K562 (cell line): ENCODE data around the gene HRAS. TPM values are rescaled to one million over a fixed set of nuclear protein-coding genes. Genes with fewer than 3 reads are reported as not detected.
A peak's percentile ranks its signal among the peaks of the same experiment; 100 is the strongest.

Experiments used
- ATAC-seq: fragments of 200-7000 bp; cut with Tn5 transposase; 3 replicates; pipeline ENCODE4 v1.9.1; 2020; ENCODE audit warnings: moderate library complexity
- BruUV-seq: library from RNA; stranded (reverse); fragments of 400-500 nt; replicated peaks from 2 replicates; lab custom pipeline; 2021; lab: Mats Ljungman, UMichigan
- CTCF ChIA-PET: fragments of 300-600 bp; formaldehyde crosslinking; extraction: SDS; loops from one replicate; lab custom pipeline; 2021; ENCODE audit warnings: low intra/inter-chr PET ratio; lab: Yijun Ruan, JAX
- POLR2A ChIA-PET: fragments of 300-600, 350-650 bp; sonication (Branson Sonifier 250); formaldehyde crosslinking; extraction: SDS; loops from one replicate; lab custom pipeline; 2021; ENCODE audit warnings: antibody characterized with exemption, inconsistent platforms; lab: Yijun Ruan, JAX
- DNase-seq, 4 experiments: peaks; one replicate each; pipeline versions ENCODE4 v3.0.0 to v3.0.0-alpha.2; 2011 to 2018; ENCODE audit warnings: low spot score in 3 of 4, mixed read lengths in 3 of 4; ENCODE audit errors: extremely low read depth in 1 of 4
- FAIRE-seq: peaks from 2 replicates; lab custom pipeline; 2011; peaks lifted over from hg19 to GRCh38; lab: Jason Lieb, UNC
- H2AFZ ChIP-seq: 2 replicates; pipeline ENCODE4 v1.6.0; 2011; ENCODE audit warnings: low read depth, low read length, control low read depth, inconsistent platforms
- H3K27ac ChIP-seq: fragments of 200-600 bp; 3 replicates; pipeline ENCODE4 v1.8.0; 2011; ENCODE audit warnings: low read depth, mild to moderate bottlenecking, control low read depth, inconsistent platforms, low read length, moderate library complexity, mixed read lengths; ENCODE audit errors: extremely low read depth
- H3K27me3 ChIP-seq, 2 experiments: fragments of 300-600 bp in 1 of 2; 2 replicates in 1 of 2; 3 replicates in 1 of 2; pipeline versions ENCODE4 v1.6.0 to v1.8.0; 2011; ENCODE audit warnings: inconsistent platforms in 2 of 2, low read length in 2 of 2, mild to moderate bottlenecking in 1 of 2, mixed read lengths in 1 of 2, moderate library complexity in 1 of 2; ENCODE audit not compliant: control insufficient read depth in 2 of 2, insufficient read depth in 2 of 2
- H3K36me3 ChIP-seq: fragments of 300-600 bp; 3 replicates; pipeline ENCODE4 v1.8.0; 2011; ENCODE audit warnings: mild to moderate bottlenecking, low read length, inconsistent platforms; ENCODE audit not compliant: control insufficient read depth, insufficient read depth
- H3K4me1 ChIP-seq, 2 experiments: fragments of 200-600 bp in 1 of 2; replicated peaks in 1 of 2; 2 replicates in 1 of 2; 3 replicates in 1 of 2; pipeline versions ENCODE4 v1.5.1 to v1.8.0; 2011; ENCODE audit warnings: inconsistent platforms in 2 of 2, low read length in 2 of 2, mild to moderate bottlenecking in 1 of 2, mixed read lengths in 1 of 2, moderate library complexity in 1 of 2; ENCODE audit not compliant: control insufficient read depth in 2 of 2, insufficient read depth in 2 of 2
- H3K4me2 ChIP-seq: 2 replicates; pipeline ENCODE4 v1.6.1; 2011; ENCODE audit warnings: low read length, control low read depth, inconsistent platforms, mixed read lengths; ENCODE audit not compliant: insufficient read depth
- H3K4me3 ChIP-seq: fragments of 200-600 bp; sonication (generic), shearing (Covaris generic); 2 replicates; pipeline ENCODE4 v1.5.1; 2016; ENCODE audit warnings: control low read depth, inconsistent platforms
- H3K79me2 ChIP-seq: fragments of 200-600 bp; 3 replicates; pipeline ENCODE4 v1.8.0; 2011; ENCODE audit warnings: low read length, inconsistent platforms; ENCODE audit not compliant: control insufficient read depth, insufficient read depth
- H3K9ac ChIP-seq, 2 experiments: 2 replicates each; pipeline versions ENCODE4 v1.6.0 to v1.6.1; 2011; ENCODE audit warnings: low read depth in 2 of 2, low read length in 2 of 2, control low read depth in 1 of 2, inconsistent platforms in 1 of 2, mild to moderate bottlenecking in 1 of 2, mixed read lengths in 1 of 2; ENCODE audit not compliant: insufficient read depth in 1 of 2
- H3K9me1 ChIP-seq: one replicate; pipeline ENCODE4 v1.6.0; 2011; ENCODE audit warnings: inconsistent platforms, mild to moderate bottlenecking, low read length, moderate library complexity; ENCODE audit not compliant: control insufficient read depth, insufficient read depth
- H3K9me3 ChIP-seq: replicated peaks from 2 replicates; pipeline ENCODE4 v1.5.1; 2011; ENCODE audit warnings: low read depth, low read length, inconsistent platforms; ENCODE audit not compliant: control insufficient read depth, insufficient read depth
- H4K20me1 ChIP-seq: replicated peaks from 2 replicates; pipeline ENCODE4 v1.6.1; 2011; ENCODE audit warnings: low read length, inconsistent platforms, mixed read lengths; ENCODE audit not compliant: control insufficient read depth, insufficient read depth
- CCNT2 ChIP-seq: IDR thresholded peaks from 2 replicates; pipeline ENCODE4 v1.6.1; 2011; ENCODE audit warnings: borderline replicate concordance, low read depth, mild to moderate bottlenecking, moderate library complexity, mixed read lengths, low read length; ENCODE audit not compliant: insufficient read length; ENCODE audit errors: extremely low read depth
- CHCHD3 ChIP-seq: fragments of 250-450 bp; sonication (Bioruptor Pico); IDR thresholded peaks from 2 replicates; pipeline ENCODE4 v2.1.2; 2022; ENCODE audit warnings: mild to moderate bottlenecking
- DMBX1 ChIP-seq: fragments of 250-450 bp; sonication (Bioruptor Pico); IDR thresholded peaks from 2 replicates; pipeline ENCODE4 v1.8.0; 2022; ENCODE audit warnings: inconsistent platforms, mild to moderate bottlenecking, moderate library complexity, borderline replicate concordance
- E2F5 ChIP-seq: sonication (generic); formaldehyde crosslinking; IDR thresholded peaks from 2 replicates; pipeline ENCODE4 v1.8.0; 2022; ENCODE audit warnings: mild to moderate bottlenecking, missing genetic modification reagents
- EWSR1 ChIP-seq: fragments of 450-650 bp; IDR thresholded peaks from 2 replicates; pipeline ENCODE4 v1.6.1; 2018; ENCODE audit warnings: borderline replicate concordance, mild to moderate bottlenecking, low read depth, moderate library complexity; ENCODE audit not compliant: partially characterized antibody
- HMGN3 ChIP-seq: IDR thresholded peaks from 2 replicates; pipeline ENCODE4 v1.6.1; 2011; ENCODE audit warnings: borderline replicate concordance, low read depth, mild to moderate bottlenecking, mixed read lengths, low read length; ENCODE audit not compliant: insufficient read length; ENCODE audit errors: extremely low read depth
- HNRNPLL ChIP-seq: fragments of 200-400 bp; formaldehyde crosslinking; IDR thresholded peaks from 2 replicates; pipeline ENCODE4 v1.6.1; 2017; ENCODE audit warnings: low read length, low read depth, mild to moderate bottlenecking; ENCODE audit not compliant: poor library complexity, severe bottlenecking
- NR2F6 ChIP-seq: fragments of 450-650 bp; formaldehyde crosslinking; IDR thresholded peaks from 2 replicates; pipeline ENCODE4 v1.4.0; 2020; ENCODE audit warnings: mild to moderate bottlenecking
- POLR2AphosphoS2 ChIP-seq: IDR thresholded peaks from 2 replicates; pipeline ENCODE4 v1.6.1; 2012; ENCODE audit warnings: low read length, improper control_type of control experiment
- POLR2B ChIP-seq: fragments of 450-650 bp; IDR thresholded peaks from 2 replicates; pipeline ENCODE4 v1.6.1; 2018; ENCODE audit warnings: low read depth; ENCODE audit not compliant: partially characterized antibody
- RBFOX2 ChIP-seq: fragments of 200-400 bp; formaldehyde crosslinking; IDR thresholded peaks from 2 replicates; pipeline ENCODE4 v1.6.1; 2017; ENCODE audit warnings: low read depth, mild to moderate bottlenecking, low read length, moderate library complexity
- RNF2 ChIP-seq: sonication (generic); IDR thresholded peaks from 2 replicates; pipeline ENCODE4 v1.6.1; 2016
- RUNX1 ChIP-seq: sonication (generic); IDR thresholded peaks from 2 replicates; pipeline ENCODE4 v1.6.1; 2016; ENCODE audit warnings: antibody characterized with exemption, low read depth
- SRSF1 ChIP-seq: fragments of 200-400 bp; formaldehyde crosslinking; IDR thresholded peaks from 2 replicates; pipeline ENCODE4 v1.6.1; 2017; ENCODE audit warnings: mild to moderate bottlenecking, low read depth, low read length, moderate library complexity
- ZBTB12 ChIP-seq: fragments of 250-450 bp; sonication (Bioruptor Pico); IDR thresholded peaks from 2 replicates; pipeline ENCODE4 v1.4.0; 2020
- ZNF408 ChIP-seq: fragments of 250-450 bp; sonication (Bioruptor Pico); IDR thresholded peaks from 2 replicates; pipeline ENCODE4 v1.4.0; 2020; ENCODE audit warnings: low read depth, mild to moderate bottlenecking, moderate library complexity
- WGBS: fragments of 100-300 bp; shearing (Covaris generic); methylation state at CpG from one replicate; pipeline ENCODE4 v1.1.6; 2016; ENCODE audit warnings: low coverage, mixed read lengths; ENCODE audit not compliant: insufficient coverage; ENCODE audit errors: missing lambda C conversion rate; 5-methylcytosine and 5-hydroxymethylcytosine counted together
- in situ Hi-C: fragments of 300-500 bp; cut with MboI; formaldehyde crosslinking; loops from 4 replicates; pipeline ENCODE4 v1.15.0; 2018; ENCODE audit warnings: inconsistent platforms, mixed read lengths
- intact Hi-C: fragments of 100-400 bp; cut with micrococcal nuclease; formaldehyde crosslinking; loops from 2 replicates; pipeline ENCODE4 v1.14.2; 2022
- polyA plus RNA-seq, 8 experiments: library from polyadenylated mRNA; depleted of rRNA in 4 of 8; stranded (reverse) in 5 of 8; unstranded in 3 of 8; fragments of >200 nt; fragmentation: Nextera tagmentation in 2 of 8; fragmentation: Illumina TruSeq in 1 of 8; extraction: Ambion mirVana in 2 of 8; extraction: Trizol in 1 of 8; gene quantifications; 2 replicates each; pipeline versions ENCODE4 v1.2.1 to v1.2.3, GENCODE V29; 2011 to 2014; ENCODE audit warnings: inconsistent platforms in 1 of 8, missing spikeins in 1 of 8
- total RNA-seq, 7 experiments: library from RNA; depleted of rRNA in 6 of 7; stranded (reverse); fragments of >200 nt in 6 of 7; fragmentation: Illumina TruSeq in 2 of 7; extraction: Trizol in 2 of 7; gene quantifications; 2 replicates each; pipeline versions ENCODE4 v1.2.1 to v1.2.3, GENCODE V29; 2011 to 2021; ENCODE audit warnings: low replicate concordance in 1 of 7
- TF ChIP-seq, protein P1 (sequence below): sonication (generic); formaldehyde crosslinking; IDR thresholded peaks from 2 replicates; pipeline ENCODE4 v1.9.0; 2022; ENCODE audit warnings: mild to moderate bottlenecking, missing genetic modification reagents

The HRAS gene
- total and polyA plus RNA-seq, 9 of the 15 experiments (the other 6 are each of a cell fraction or from before 2014, with no cell fraction given) = 2.8 to 73.5 (median 29.6) TPM

- TF ChIP-seq HMGN3 = peak; percentile 38
- TF ChIP-seq, protein P1, sequence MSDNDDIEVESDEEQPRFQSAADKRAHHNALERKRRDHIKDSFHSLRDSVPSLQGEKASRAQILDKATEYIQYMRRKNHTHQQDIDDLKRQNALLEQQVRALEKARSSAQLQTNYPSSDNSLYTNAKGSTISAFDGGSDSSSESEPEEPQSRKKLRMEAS (CRISPR knock-in tag) = no peak
- TF ChIP-seq EWSR1 = no peak
- no peak for TF ChIP-seq NR2F6 (CRISPR knock-in tag)
- peak; percentile 40 for TF ChIP-seq CCNT2
- no peak for TF ChIP-seq HNRNPLL
Observed at GRCh38 chr11:494761-495536, 40.4 kb downstream of the HRAS start (continued).

GRCh38 chr11:492427-493226 lies 42.7 kb downstream of the HRAS start:
- no peak overlapping the region for H3K27ac ChIP-seq
- no peak for TF ChIP-seq RNF2
- no peak for TF ChIP-seq POLR2AphosphoS2
- peak; percentile 56 for TF ChIP-seq RBFOX2
- TF ChIP-seq E2F5 (CRISPR knock-in tag) = no peak
- no peak for TF ChIP-seq CHCHD3 (CRISPR knock-in tag)
- TF ChIP-seq POLR2B = peak; percentile 20
- TF ChIP-seq DMBX1 (CRISPR knock-in tag) = no peak
- TF ChIP-seq SRSF1 = no peak
- TF ChIP-seq ZBTB12 = no peak
- no peak for TF ChIP-seq RUNX1
- no peak for TF ChIP-seq ZNF408

More at GRCh38 chr11:492427-493226, 42.7 kb downstream of the HRAS start:
- in situ Hi-C loops = no loop called here
- no peak overlapping the region for H3K4me2 ChIP-seq
- H3K79me2 ChIP-seq = peaks cover 5% of the 10 kb centered on the region; the same call in 2 of the 3 replicates
- no peak for DNase-seq
- ATAC-seq = peak; percentile 32
- POLR2A ChIA-PET = interaction anchor here (0.7 to 2.3 kb wide), 6 partner anchors 10 to 32 kb away, joined by 4 to 13 read pairs (median 8); partner anchors contain the start of gene RNH1
- peaks cover 3% of the 10 kb centered on the region for H3K9me1 ChIP-seq
- CTCF ChIA-PET = no interaction called here
- H4K20me1 ChIP-seq = no peaks in the 10 kb centered on the region
- intact Hi-C loops = no loop called here
- no TSS peak for BruUV-seq
- no peak overlapping the region for H3K4me3 ChIP-seq
- no peaks in the 10 kb centered on the region for H3K27me3 ChIP-seq
- peaks cover 89% of the 10 kb centered on the region for H3K36me3 ChIP-seq
- peaks cover 0 to 37% of the 10 kb centered on the region in 2 experiments; a peak in 2 of 5 replicates for H3K4me1 ChIP-seq
- peak overlapping the region in 1 of 2 experiments; percentile 40; a peak in 1 of 4 replicates for H3K9ac ChIP-seq
- peaks cover 4% of the 10 kb centered on the region for H3K9me3 ChIP-seq
- no peak overlapping the region for H2AFZ ChIP-seq
- WGBS = 89% methylated on average over 32 of the region's 32 CpGs
- no peak for FAIRE-seq
